Islet of Langerhans (tissue), 1 donor: Measurements from ENCODE around the gene FIG4.
"Not testable (repeated sequence)": the region's sequence is repeated elsewhere in the genome, so short reads cannot be mapped to it uniquely, and the experiment has no call there.

Source experiments
- FAIRE-seq: peaks from one replicate; lab custom pipeline; 2011; peaks lifted over from hg19 to GRCh38; lab: Jason Lieb, UNC

FIG4 gene

DNA sequence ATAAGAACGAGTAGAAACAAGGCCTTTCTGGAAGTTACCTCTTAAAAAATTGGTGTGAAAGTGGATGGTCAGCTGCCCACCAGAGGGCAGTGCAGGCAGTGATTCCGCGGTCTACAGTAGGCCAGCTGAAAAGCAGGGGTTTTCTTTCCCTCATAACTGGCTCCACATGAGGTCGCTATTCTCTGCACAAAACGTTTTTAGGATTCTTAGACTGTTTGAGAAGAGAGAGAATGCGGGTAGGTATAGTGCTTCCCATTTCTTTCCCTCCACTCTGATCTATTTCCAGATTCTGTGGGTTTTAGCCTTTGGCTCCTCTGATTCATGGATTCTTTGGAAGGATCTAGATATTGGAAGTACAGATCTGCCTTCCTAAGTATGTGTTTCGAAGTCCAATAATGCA lies 14.2 kb downstream of the FIG4 start:
- FAIRE-seq: peak; percentile 98

DNA sequence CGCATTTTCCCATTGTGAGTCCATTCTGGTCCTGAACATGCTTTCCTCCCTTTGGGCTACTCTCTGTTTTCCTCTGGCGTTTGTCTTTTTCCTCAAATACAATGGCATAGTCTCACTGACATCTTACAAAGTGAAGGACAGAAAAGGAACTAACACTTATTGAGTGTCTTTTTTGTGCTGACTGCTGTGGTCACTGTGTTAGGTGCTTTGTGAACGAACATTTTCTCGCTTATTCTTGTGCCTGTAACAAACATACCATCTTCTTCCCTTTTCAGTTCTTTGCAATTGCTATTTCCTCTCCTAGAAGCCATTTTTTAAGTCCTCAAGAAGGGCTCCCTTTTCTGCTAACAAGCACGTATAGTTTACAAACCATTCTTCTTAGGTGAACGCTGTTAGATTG lies 15.4 kb downstream of the FIG4 start:
- no peak for FAIRE-seq

DNA sequence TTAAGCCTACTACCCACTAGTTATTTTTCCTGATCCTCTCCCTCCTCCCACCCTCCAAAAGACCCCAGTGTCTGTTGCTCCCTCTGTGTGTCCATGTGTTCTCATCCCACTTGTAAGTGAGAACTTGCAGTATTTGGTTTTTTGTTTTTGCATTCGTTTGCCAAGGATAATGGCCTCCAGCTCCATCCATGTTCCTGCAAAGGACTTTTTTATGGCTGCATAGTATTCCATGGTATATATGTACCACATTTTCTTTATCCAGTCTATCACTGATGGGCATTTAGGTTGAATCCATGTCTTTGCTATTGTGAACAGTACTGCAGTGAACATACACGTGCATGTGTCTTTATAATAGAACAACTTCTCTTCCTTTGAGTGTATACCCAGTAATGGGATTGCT lies 17.0 kb downstream of the FIG4 start:
- FAIRE-seq: not testable (repeated sequence)

DNA sequence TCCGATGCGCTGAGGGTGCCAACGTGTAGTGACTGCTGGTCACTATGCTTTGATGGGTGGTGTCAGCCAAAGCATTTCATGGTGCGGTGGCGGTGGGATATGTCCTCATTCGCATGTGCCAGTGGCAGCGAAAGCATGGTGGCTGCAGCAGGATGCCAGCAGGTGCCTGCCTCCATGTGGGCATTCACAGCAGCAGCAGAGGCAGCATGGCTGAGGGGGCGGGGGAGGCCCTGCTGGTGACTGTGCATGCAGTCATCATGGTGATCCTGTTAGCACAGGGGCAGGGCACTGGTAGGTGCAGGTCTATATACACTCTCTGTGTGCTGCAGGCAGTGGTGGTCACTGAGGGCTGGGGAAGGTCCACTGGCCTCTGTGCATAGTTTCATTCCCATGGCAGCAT lies 22.0 kb downstream of the FIG4 start:
- FAIRE-seq: no peak

DNA sequence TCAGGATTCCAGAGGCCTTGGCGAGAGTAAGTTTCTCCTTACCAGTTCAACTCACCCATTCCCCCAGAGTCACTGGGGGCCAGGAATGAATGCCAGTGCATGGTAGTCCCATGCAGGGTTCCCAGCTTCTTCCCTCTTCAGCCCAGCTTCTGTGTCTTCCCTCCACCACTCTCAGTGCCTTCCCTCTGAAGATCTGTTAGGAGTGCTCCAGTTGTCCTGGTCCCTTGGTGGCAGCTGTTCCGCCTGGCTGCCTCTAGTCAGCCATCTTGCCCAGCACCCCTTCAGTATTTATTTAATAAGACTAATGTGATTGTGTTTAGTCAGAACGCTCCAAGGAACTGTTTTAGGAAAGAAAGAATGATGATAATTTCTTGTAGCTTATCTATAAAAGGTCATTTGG lies 23.1 kb downstream of the FIG4 start:
- no peak for FAIRE-seq

DNA sequence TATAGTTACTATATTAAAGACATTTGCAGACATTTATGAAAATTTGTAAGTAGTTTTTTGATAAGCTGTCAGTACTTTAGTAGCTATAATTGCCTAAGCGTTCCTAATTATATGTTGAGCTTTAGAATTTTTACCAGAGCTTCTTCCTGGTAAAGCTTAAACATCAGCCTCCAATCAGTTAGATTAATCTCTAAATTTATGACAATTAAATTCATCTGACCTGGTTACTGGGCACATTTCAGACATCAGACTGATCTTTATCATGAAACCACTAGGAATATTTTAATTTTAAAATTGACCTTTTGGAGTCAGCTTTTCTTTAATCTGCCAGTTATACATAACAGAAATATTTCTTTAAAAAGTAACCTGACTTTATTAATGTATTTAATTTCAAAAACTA lies 23.5 kb downstream of the FIG4 start:
- peak; percentile 69 for FAIRE-seq

DNA sequence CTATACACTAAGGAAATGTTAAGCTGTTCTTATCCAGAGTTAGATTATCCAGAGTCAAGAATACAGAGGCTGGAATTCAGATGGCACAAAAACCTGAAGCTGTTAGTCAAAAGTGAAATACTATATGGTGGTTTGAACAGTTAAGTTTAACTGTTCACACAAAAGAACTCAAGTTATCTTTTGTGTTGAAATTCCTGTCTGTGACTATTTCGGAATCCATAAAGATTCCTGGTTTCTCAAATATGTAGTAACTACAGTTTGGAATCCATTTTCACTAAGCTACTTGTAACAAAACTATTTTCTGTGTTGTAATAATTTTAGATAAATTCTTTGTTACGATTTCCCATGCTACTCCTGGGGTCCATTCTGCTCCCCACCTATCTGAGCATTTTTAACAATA lies 24.5 kb downstream of the FIG4 start:
- no peak for FAIRE-seq

DNA sequence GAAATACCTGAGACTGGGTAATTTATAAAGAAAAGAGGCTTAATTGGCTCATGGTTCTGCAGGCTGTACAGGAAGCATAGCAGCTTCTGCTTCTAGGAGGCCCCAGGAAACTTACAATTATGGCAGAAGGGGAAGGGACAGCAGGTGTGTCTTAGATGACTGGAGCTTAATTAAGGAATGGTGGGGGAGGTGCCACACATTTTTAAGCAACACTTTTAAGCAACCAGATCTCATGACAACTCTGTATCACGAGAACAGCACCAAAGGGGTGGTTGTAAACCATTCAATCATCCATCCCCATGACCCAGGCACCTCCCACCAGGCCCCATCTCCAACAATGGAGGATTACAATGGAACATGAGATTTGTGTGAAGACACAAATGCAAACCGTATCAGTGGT lies 26.9 kb downstream of the FIG4 start:
- no peak for FAIRE-seq

DNA sequence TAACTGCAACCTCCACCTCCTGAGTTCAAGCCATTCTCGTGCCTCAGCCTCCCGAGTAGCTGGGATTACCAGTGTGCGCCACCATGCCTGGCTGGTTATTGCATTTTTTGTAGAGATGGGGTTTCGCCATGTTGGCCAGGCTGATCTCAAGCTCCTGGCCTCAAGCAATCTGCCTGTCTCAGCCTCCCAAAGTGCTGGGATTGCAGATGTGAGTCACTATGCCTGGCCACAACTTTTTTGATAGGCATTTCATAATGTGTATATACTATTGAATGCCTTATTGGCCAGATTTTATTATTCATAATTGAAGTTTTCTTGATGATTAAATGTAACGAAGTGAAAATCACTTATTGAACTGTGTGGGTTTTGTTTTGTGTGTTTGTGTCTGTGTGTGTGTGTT lies 27.9 kb downstream of the FIG4 start:
- no peak for FAIRE-seq

DNA sequence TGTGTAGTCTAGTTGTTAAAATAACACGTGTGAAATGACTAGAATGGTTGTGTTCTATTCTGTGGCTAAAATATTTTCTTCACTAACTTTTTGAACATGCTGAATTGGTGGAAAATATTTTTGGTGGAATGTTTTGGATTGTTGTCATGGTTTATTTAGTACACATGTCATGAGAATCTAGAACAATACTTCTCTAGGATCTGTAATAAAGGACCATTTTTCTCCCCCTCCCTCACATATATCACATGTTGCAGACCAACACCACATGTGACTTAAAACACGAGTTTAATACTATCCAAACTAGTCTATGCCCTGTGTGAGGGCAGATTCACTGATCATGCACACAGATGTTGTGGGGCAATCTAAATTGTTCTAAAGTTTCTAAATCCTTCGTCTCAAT lies 29.2 kb downstream of the FIG4 start:
- no peak for FAIRE-seq

DNA sequence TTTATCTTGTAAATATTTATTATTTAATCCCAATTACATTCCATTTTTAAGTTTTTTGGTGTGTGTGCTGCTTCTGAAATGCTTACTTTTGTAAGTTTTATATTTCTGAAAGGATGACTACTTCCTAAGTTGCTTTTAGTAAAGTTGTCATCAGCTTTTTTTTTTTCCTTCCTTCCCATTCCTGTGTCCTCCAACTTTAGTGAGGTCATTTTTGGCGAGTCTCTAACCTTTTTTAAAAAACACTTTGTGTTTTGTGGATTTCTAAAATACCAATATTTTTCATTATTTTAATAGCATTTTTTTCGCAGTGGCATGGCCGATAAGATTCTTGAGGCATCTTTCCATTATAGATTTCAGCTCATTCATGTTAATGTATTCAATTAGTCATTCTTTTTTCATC lies 30.9 kb downstream of the FIG4 start:
- no peak for FAIRE-seq

DNA sequence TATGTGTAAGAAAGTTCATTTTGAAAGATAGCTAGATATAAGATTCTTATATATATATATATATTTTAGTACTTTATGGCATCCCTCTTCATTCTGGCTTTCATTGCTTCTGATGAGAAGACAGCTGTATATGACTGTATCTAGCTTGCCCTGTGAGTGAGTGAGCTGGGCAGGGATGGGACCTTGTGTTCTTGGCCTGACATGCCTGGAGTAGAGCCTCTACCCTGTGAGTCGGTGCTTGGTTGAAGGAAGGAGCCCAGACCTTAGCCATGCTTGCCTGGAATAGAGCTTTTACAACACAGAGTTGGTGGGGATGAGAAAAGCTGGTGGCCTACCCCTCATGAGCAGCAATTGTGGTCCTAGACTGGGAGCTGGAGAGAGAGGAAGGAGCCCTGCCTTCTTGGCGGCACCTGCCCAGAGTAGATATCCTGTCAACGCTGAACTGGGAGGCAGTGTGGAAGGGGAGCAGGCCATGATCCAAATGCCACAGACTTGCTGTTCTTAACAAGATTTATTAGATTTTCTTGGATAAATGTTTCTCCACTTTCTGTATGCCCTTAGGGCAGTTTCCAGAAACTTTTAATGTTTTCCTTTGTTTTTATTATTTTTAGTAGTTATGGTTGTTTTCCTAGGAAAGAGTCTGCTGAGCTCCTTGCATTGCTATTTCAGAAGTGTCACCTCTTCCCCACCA lies 31.6 kb downstream of the FIG4 start:
- FAIRE-seq: no peak

DNA sequence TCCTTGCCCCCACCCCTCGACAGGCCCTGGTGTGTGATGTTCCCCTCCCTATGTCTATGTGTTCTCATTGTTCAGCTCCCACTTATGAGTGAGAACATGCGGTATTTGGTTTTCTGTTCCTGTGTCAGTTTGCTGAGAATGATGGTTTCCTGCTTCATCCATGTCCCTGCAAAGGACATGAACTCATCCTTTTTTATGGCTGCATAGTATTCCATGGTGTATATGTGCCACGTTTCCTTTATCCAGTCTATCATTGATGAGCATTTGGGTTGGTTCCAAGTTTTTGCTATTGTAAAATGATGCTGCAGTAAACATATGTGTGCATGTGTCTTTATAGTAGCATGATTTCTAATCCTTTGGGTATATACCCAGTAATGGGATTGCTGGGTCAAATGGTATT lies 34.2 kb downstream of the FIG4 start:
- FAIRE-seq: not testable (repeated sequence)

DNA sequence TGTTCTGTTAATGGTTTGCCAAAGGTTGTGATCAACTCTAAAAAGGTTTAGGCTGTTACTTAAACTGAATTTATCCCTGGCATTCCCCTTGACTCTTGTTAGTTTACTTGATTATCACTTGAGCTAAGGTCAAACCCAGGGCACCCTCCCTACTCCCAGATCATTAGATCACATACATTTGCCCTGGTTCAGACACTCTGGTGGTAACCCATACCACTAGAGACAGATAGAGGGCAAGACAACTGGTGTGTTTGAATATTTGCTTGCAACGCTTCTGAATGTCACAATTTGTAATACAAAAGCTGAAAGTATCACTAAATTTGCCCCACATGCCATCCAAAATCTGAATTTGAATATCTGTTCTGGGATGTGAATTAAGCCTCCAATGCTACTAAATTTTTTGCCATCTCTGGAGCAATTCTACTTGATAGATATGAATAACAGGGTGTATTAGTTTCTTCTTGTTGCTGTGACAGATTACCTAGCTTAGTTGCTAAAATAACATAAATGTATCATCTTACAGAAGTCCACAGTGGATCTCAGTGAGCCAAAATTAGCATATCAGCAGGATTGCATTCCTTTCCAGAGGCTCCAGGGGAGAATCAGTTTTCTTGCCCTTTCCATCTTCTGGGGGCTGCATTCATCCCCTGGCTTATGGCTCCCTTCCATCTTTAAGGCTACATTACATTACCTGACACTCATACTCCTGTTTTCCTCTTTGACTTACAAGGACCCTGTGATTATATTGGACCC lies 45.4 kb downstream of the FIG4 start:
- no peak for FAIRE-seq

DNA sequence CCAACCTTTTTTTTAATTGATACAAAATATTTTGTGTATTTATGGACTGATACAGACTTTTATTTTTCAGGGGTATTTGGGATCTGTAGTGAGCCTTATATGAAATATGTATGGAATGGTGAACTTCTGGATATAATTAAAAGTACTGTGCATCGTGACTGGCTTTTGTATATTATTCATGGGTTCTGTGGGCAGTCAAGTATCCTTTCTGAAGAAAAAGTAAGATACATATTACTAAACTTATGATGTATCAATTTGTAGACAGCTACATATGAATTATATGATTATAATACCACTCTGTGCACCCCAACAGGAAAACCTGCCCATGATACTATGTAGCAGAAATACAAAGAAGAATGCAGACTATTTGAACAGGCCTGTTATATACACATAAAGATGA lies 47.2 kb downstream of the FIG4 start:
- FAIRE-seq: no peak

DNA sequence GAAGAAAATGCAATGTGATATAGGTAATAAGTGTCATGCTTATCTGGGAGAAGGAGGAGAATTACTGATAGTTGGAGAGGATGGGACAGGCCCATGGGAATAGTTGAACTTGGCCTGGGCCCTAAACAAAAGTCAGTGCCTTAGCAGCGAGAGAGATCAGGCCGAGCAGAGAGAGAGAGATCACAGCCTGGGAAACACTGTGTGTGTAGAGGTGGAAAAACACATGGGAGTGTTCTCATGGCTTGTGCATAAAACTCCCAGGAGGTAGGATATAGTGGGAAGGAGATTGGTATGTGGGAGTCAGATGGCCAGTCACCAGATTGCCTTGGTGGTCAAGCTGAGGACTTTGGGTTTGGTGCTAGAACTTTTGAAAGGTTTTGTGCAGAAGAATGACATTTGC lies 47.6 kb downstream of the FIG4 start:
- FAIRE-seq: no peak

DNA sequence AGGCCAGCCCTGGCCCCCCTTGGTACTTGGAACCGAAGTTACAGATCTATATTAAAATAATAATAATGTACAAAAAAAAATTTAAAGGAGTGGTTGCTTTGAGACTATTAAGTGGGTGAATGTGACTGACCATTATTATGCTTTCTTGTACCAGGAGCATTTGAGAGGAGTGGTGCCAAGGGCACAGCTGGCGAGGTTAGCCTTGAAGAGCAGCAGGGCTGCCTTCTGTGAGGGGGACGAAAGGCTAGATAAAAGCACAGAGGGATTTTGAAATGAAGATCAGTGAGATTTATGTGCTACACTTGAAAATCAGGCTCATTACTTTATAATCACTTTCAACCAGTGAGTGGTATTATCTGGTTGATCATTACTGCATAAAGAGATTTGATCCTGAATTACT lies 48.6 kb downstream of the FIG4 start:
- no peak for FAIRE-seq

DNA sequence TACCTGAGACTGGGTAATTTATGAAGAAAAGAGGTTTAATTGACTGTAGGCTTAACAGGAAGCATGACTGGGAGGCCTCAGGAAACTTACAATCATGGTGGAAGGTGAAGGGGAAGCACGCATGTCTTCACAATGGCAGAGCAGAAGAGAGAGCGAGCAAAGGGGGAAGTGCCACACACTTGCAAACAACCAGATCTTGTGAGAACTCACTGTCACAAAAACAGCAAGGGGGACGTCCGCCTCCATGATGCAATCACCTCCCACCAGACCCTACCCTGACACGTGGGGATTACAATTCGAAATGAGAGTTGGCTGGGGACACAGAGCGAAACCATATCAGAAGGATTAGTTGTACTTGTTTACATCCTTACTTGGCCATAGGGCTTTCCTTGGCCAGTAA lies 49.7 kb downstream of the FIG4 start:
- FAIRE-seq: no peak

DNA sequence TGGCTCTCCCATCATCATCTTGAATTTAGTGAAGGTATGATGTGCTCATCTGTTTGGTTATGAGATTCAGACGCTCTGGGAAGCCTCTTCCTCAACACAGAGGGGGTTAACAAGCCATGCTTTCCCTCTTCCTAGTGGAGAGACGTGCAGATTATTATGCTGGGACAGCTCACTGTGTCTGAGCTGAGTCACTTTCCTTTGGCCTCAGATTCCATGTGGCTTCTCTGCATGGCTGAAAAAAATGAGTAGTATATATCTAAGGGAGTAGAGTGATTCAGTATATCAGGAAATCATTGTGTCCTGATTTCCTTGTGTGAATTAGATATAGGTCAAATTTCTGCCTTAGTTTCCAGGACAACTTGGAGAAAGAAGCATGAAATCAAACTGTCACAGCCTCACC lies 52.6 kb downstream of the FIG4 start:
- FAIRE-seq: no peak

DNA sequence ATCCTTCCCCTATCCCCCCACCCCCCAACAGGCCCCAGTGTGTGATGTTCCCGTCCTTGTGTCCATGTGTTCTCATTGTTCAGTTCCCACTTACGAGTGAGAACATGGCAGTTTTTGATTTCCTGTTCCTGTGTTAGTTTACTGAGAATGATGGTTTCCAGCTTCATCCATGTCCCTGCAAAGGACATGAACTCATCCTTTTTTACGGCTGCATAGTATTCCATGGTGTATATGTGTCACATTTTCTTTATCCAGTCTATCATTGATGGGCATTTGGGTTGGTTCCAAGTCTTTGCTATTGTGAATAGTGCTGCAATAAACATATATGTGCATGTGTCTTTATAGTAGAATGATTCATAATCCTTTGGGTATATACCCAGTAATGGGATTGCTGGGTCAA lies 53.7 kb downstream of the FIG4 start:
- FAIRE-seq: not testable (repeated sequence)

DNA sequence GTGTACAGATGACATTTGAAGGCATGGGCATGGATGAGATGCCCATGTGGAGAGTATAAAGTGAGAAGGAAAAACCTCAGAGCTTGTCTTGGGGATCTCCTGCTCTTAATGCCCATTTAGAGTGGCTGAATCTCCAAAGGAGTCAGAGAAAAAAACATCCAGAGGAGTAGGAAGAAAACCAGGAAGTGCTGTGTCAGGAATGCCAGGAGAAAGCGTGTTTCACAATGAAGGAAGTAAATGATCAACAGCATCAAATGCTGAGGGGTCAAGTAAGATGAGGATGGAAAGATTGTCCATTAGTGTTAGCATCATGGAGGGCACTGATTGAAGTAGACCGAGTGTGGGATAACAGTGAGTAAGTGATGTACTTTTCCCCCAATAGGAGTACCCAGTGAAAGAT lies 56.1 kb downstream of the FIG4 start:
- no peak for FAIRE-seq

DNA sequence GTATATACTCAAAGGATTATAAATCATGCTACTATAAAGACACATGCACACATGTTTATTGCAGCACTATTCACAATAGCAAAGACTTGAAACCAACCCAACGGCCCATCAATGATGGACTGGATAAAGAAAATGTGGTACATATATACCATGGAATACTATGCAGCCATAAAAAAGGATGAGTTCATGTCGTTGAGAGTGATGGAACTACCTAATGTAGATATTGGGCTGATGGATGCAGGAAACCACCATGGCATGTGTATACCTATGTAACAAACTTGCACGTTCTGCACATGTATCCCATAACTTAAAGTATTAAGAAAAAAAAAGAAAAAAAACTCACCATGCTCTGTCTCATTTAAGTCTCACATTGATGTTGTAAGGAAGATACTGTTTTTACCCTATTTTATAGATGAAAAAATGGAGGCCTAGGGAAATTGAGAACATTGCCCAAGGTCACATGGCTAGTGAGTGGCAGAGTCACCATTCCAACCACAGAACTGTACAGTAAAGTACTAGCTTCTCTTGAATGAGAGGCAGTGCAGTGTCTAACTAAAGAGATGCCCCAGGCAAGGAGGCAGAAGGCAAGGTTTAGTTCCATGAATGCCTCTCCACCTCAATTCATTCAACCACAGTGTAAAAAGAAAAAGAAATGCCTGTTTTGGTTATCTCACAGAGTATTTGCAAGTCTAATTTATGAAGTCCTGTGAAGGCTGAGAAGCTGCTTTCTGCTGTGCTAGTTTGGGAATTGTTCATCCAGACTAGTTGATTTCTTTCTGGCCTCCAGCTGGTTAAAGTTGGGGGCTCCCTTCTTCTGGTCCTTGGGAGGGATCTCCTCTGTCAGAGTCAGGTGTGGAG lies 68.2 kb downstream of the FIG4 start:
- FAIRE-seq: no peak

DNA sequence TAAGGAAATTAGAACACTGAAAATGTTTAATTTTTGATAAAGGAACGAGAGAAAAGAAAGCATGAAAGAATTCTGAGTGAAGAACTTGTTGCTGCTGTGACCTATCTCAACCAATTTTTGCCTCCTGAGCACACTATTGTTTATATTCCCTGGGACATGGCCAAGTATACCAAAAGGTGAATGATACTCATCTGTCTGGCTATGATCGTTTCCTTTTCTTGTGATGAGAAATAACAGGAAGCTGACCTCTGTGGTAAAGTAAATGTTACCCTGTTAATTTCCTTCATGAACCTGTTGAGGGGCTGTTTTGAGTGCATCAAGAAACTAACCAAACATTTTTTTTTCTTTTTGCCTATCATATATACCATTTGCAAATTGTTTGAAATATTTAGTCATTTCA lies 69.1 kb downstream of the FIG4 start:
- FAIRE-seq: no peak
